ENCODE measurements around the gene WEE1.

DNA sequence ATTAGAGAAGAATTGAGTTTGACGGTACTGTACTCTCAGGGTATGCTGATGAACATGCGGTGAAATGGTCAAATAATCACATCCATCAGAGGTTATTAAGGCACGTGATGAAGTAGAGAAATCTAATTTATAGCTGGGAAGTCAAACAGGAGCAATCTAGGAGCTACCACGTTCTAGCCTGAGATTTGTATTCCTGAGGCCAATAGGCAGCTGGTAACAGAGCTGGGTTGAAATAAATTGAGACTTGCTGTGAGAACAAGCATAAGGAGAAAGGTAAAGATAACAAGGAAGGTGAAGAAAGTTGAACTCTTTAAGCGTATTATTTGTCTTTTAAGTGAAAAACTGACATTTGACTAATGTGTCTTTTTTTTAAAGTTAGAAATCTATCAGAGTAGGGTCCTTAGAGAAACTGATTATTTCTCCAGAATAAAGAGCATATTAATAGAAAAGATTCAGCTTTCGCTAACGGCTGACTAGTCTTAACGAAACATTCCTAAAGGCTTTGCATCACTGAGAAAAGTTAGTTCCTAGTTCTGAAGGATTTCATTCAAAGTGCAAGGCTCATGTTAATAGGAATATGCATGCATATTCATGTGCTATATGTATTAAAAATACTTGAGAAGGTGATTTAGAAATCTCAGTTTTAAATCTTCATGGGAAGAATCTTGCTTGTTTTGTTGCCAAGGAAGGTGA, 5.2 kb upstream of the WEE1 start:
- TF ChIP-seq, protein P1, sequence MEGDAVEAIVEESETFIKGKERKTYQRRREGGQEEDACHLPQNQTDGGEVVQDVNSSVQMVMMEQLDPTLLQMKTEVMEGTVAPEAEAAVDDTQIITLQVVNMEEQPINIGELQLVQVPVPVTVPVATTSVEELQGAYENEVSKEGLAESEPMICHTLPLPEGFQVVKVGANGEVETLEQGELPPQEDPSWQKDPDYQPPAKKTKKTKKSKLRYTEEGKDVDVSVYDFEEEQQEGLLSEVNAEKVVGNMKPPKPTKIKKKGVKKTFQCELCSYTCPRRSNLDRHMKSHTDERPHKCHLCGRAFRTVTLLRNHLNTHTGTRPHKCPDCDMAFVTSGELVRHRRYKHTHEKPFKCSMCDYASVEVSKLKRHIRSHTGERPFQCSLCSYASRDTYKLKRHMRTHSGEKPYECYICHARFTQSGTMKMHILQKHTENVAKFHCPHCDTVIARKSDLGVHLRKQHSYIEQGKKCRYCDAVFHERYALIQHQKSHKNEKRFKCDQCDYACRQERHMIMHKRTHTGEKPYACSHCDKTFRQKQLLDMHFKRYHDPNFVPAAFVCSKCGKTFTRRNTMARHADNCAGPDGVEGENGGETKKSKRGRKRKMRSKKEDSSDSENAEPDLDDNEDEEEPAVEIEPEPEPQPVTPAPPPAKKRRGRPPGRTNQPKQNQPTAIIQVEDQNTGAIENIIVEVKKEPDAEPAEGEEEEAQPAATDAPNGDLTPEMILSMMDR (IDR thresholded peaks at IDR 0.05; ENCODE audit: poor library complexity), result no peak
- TF ChIP-seq EZH2 (IDR thresholded peaks at IDR 0.05; ENCODE audit: borderline replicate concordance), result no peak

Data from hepatocyte (in vitro differentiated cells).